Cardiac fibroblast (primary cell): ENCODE data around the gene KLHL29.

ENCODE experiments used
- DNase-seq, 2 donors: peaks; one replicate each; pipeline versions ENCODE4 v3.0.0 to v3.0.0-alpha.2; 2010; ENCODE audit warnings: low read depth in 2 of 2
- H3K4me3 ChIP-seq, 2 donors: replicated peaks in 1 of 2; 1 replicate in 1 of 2; 2 replicates in 1 of 2; pipeline ENCODE4 v1.5.1; 2011; ENCODE audit warnings: low read depth in 2 of 2, low read length in 2 of 2, mild to moderate bottlenecking in 2 of 2, moderate library complexity in 1 of 2
- TF ChIP-seq, protein P1 (sequence below): IDR thresholded peaks from one replicate; pipeline ENCODE4 v1.5.1; 2011; ENCODE audit warnings: low read depth, mild to moderate bottlenecking, low read length, inconsistent platforms

The KLHL29 gene

GRCh38 chr2:23541503-23542229 is 156.7 kb downstream of the KLHL29 start:
- H3K4me3 ChIP-seq, result no peak overlapping the region
- peak in 1 of 2 donors; percentile 42 for DNase-seq
- TF ChIP-seq, protein P1, sequence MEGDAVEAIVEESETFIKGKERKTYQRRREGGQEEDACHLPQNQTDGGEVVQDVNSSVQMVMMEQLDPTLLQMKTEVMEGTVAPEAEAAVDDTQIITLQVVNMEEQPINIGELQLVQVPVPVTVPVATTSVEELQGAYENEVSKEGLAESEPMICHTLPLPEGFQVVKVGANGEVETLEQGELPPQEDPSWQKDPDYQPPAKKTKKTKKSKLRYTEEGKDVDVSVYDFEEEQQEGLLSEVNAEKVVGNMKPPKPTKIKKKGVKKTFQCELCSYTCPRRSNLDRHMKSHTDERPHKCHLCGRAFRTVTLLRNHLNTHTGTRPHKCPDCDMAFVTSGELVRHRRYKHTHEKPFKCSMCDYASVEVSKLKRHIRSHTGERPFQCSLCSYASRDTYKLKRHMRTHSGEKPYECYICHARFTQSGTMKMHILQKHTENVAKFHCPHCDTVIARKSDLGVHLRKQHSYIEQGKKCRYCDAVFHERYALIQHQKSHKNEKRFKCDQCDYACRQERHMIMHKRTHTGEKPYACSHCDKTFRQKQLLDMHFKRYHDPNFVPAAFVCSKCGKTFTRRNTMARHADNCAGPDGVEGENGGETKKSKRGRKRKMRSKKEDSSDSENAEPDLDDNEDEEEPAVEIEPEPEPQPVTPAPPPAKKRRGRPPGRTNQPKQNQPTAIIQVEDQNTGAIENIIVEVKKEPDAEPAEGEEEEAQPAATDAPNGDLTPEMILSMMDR, result no peak

DNA sequence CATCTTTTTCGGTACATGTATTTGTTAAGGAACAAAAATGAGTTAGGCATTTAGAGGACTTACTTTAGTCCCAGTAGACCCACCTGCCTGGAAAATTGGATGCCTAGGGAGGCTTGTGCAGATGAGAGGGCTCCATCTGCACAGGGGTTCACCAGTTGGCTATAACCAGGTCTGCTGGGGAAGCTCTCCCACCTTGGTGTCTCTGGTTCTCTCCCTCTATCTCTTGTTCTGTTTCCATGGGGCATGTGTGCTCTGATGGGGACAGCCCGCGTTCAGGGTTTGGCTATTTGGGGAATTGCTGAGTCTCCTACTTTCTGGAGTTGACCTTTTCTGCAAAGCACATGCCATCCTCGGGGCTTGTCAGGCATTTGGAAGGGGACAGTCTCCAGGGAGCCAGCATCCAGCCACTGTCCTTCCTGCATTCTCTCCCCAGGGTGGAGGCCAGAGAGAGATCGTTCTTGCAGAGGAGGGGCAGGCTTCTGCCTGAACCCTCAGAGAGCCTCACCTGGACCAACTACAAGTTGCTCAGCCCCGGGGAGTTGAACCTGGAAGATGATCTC is 157.3 kb downstream of the KLHL29 start:
- TF ChIP-seq, protein P1, result no peak
- no peak overlapping the region for H3K4me3 ChIP-seq
- DNase-seq, result no peak

GRCh38 chr2:23543302-23543701 is 158.3 kb downstream of the KLHL29 start:
- TF ChIP-seq, protein P1, result no peak
- no peak overlapping the region for H3K4me3 ChIP-seq
- DNase-seq, result no peak

- no peak for DNase-seq
- H3K4me3 ChIP-seq, result no peak overlapping the region
- TF ChIP-seq, protein P1, result no peak
These were observed 158.7 kb downstream of the KLHL29 start for GRCh38 chr2:23543728-23544127.

DNA sequence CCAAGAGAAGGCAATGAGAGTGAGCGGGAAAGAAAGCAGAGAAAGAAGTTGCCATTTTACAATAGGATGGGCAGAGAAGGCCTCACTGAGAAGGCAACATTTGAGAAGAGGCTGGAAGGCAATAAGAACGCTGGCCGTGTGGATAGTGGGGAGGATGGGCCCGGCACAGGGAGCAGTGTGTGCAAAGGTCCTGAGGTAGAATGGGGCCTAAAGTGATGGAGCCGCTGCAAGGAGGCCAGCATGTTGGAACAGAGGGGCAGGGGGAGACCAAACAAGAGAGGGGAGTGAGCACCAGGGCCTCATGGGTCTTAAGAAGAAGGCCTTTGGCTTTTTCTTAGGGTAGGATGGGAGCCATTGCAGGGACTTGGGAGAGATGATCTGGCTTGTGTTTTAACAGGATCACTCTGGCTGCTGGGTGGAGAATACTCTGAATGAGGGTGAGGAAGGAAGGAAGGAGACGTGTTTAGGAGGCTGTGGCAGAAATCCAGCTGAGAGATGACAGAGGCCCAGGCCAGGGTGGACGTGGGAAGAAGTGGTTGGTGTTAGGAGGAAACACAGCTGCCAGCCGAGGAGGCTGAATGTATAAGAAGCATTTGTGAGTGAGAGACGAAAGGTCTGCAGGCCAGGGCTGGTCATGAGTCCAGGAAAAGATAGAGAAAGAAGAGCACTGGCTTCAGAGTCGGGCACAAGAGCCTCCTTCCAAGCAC is 159.8 kb downstream of the KLHL29 start:
- TF ChIP-seq, protein P1, result no peak
- H3K4me3 ChIP-seq, result no peak overlapping the region
- peak in 1 of 2 donors; percentile 65 for DNase-seq

- TF ChIP-seq, protein P1, result no peak
- DNase-seq, result peak; percentile 22 to 75
- H3K4me3 ChIP-seq, result no peak overlapping the region
These were observed 160.4 kb downstream of the KLHL29 start for GRCh38 chr2:23545396-23545795.
